Mucosa of stomach (tissue), 1 donor: ENCODE results near the gene SUGCT.

ENCODE experiments used
- H3K27me3 ChIP-seq: one replicate; pipeline ENCODE4 v1.7.0; 2013; ENCODE audit warnings: mild to moderate bottlenecking, low read length; ENCODE audit not compliant: control insufficient read depth, insufficient read depth
- H3K36me3 ChIP-seq: one replicate; pipeline ENCODE4 v1.7.0; 2013; ENCODE audit warnings: low read length; ENCODE audit not compliant: control insufficient read depth, insufficient read depth
- H3K4me1 ChIP-seq: one replicate; pipeline ENCODE4 v1.7.0; 2013; ENCODE audit warnings: mild to moderate bottlenecking, low read length; ENCODE audit not compliant: control insufficient read depth, insufficient read depth
- H3K4me3 ChIP-seq: one replicate; pipeline ENCODE4 v1.7.0; 2013; ENCODE audit warnings: low read length
- H3K9ac ChIP-seq: one replicate; pipeline ENCODE4 v1.7.0; 2013; ENCODE audit warnings: mild to moderate bottlenecking, low read length, moderate library complexity
- H3K9me3 ChIP-seq: one replicate; pipeline ENCODE4 v1.7.0; 2013; ENCODE audit warnings: mild to moderate bottlenecking, low read length, moderate library complexity; ENCODE audit not compliant: control insufficient read depth
- donor health status: Pancreatic carcinoma.

Gene SUGCT

GRCh38 chr7:40706829-40707228 lies 572.0 kb downstream of the SUGCT start:
- no peaks in the 10 kb centered on the region for H3K4me1 ChIP-seq
- H3K27me3 ChIP-seq, result no peaks in the 10 kb centered on the region
- H3K9ac ChIP-seq, result no peak overlapping the region
- no peak overlapping the region for H3K4me3 ChIP-seq
- H3K9me3 ChIP-seq, result no peaks in the 10 kb centered on the region
- no peaks in the 10 kb centered on the region for H3K36me3 ChIP-seq

- H3K27me3 ChIP-seq, result no peaks in the 10 kb centered on the region
- H3K4me1 ChIP-seq, result no peaks in the 10 kb centered on the region
- no peak overlapping the region for H3K4me3 ChIP-seq
- H3K9ac ChIP-seq, result no peak overlapping the region
- H3K36me3 ChIP-seq, result no peaks in the 10 kb centered on the region
- no peaks in the 10 kb centered on the region for H3K9me3 ChIP-seq
Observed at GRCh38 chr7:40709062-40709964, 574.5 kb downstream of the SUGCT start.

- Histone ChIP-seq H3K27me3 (no peaks in the 10 kb centered on the region), H3K36me3 (no peaks in the 10 kb centered on the region), H3K9me3 (no peaks in the 10 kb centered on the region), H3K4me1 (no peaks in the 10 kb centered on the region), H3K4me3 (no peak overlapping the region), H3K9ac (no peak overlapping the region)
Observed at GRCh38 chr7:40711706-40712105, 576.9 kb downstream of the SUGCT start.

GRCh38 chr7:40714363-40715052 lies 579.7 kb downstream of the SUGCT start:
- Histone ChIP-seq H3K4me3 (no peak overlapping the region), H3K36me3 (no peaks in the 10 kb centered on the region), H3K4me1 (no peaks in the 10 kb centered on the region), H3K9ac (no peak overlapping the region), H3K27me3 (no peaks in the 10 kb centered on the region), H3K9me3 (no peaks in the 10 kb centered on the region)

DNA sequence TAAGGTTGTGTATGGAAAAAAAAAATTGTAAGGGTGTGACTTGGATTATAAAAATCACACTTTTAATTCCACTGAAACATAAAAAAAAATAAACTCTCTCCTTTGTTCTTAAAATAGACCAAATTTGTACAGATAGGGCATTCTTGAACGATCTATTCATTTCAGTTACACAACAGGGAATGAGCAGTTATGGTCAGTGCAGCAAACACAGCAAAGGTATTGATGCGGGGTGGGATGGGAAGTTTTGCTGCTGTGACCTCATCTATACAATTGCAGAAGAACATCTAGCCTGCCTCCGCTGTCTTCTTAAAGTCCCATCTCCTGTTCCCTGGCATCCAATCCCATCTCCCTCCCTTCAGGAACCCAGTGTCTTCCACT lies 580.2 kb downstream of the SUGCT start:
- H3K4me3 ChIP-seq, result no peak overlapping the region
- no peak overlapping the region for H3K9ac ChIP-seq
- H3K36me3 ChIP-seq, result no peaks in the 10 kb centered on the region
- no peaks in the 10 kb centered on the region for H3K9me3 ChIP-seq
- H3K27me3 ChIP-seq, result no peaks in the 10 kb centered on the region
- H3K4me1 ChIP-seq, result no peaks in the 10 kb centered on the region

DNA sequence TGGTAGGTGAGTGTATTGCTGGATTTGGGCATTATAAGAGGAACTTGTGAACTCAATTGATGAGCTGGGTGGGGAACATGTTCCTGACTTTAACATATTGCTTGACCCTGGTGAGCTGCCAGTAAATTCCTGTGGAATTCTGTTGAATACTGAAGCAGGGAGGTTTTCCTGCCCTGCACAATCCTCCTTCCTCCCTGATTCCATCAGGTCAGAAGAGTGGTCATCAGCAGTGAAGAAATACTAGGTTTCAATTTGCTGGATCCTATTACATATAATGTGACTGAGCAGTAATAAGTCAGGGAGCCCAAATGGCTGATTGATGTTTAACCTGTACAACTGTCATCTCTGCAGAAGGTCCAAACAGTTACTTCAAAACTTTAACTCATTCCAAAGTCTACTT lies 581.2 kb downstream of the SUGCT start:
- no peaks in the 10 kb centered on the region for H3K36me3 ChIP-seq
- H3K4me1 ChIP-seq, result no peaks in the 10 kb centered on the region
- H3K9ac ChIP-seq, result no peak overlapping the region
- no peaks in the 10 kb centered on the region for H3K9me3 ChIP-seq
- no peaks in the 10 kb centered on the region for H3K27me3 ChIP-seq
- no peak overlapping the region for H3K4me3 ChIP-seq

- no peaks in the 10 kb centered on the region for H3K27me3 ChIP-seq
- H3K36me3 ChIP-seq, result no peaks in the 10 kb centered on the region
- no peak overlapping the region for H3K4me3 ChIP-seq
- H3K4me1 ChIP-seq, result no peaks in the 10 kb centered on the region
- no peak overlapping the region for H3K9ac ChIP-seq
- H3K9me3 ChIP-seq, result no peaks in the 10 kb centered on the region
Observed at GRCh38 chr7:40717242-40717641, 582.4 kb downstream of the SUGCT start.

GRCh38 chr7:40720416-40720815 lies 585.6 kb downstream of the SUGCT start:
- no peaks in the 10 kb centered on the region for H3K36me3 ChIP-seq
- no peak overlapping the region for H3K4me3 ChIP-seq
- no peaks in the 10 kb centered on the region for H3K27me3 ChIP-seq
- no peaks in the 10 kb centered on the region for H3K9me3 ChIP-seq
- H3K4me1 ChIP-seq, result no peaks in the 10 kb centered on the region
- no peak overlapping the region for H3K9ac ChIP-seq

- Histone ChIP-seq H3K4me3 (no peak overlapping the region), H3K27me3 (no peaks in the 10 kb centered on the region), H3K36me3 (no peaks in the 10 kb centered on the region), H3K4me1 (no peaks in the 10 kb centered on the region), H3K9ac (no peak overlapping the region), H3K9me3 (no peaks in the 10 kb centered on the region)
Observed at GRCh38 chr7:40721342-40721949, 586.6 kb downstream of the SUGCT start.

GRCh38 chr7:40722242-40722641 lies 587.4 kb downstream of the SUGCT start:
- H3K9ac ChIP-seq, result no peak overlapping the region
- H3K27me3 ChIP-seq, result no peaks in the 10 kb centered on the region
- H3K36me3 ChIP-seq, result no peaks in the 10 kb centered on the region
- H3K9me3 ChIP-seq, result no peaks in the 10 kb centered on the region
- no peaks in the 10 kb centered on the region for H3K4me1 ChIP-seq
- H3K4me3 ChIP-seq, result no peak overlapping the region

- H3K9ac ChIP-seq, result no peak overlapping the region
- H3K36me3 ChIP-seq, result no peaks in the 10 kb centered on the region
- no peaks in the 10 kb centered on the region for H3K9me3 ChIP-seq
- H3K4me3 ChIP-seq, result no peak overlapping the region
- H3K27me3 ChIP-seq, result no peaks in the 10 kb centered on the region
- H3K4me1 ChIP-seq, result no peaks in the 10 kb centered on the region
Observed at GRCh38 chr7:40723829-40724228, 589.0 kb downstream of the SUGCT start.

DNA sequence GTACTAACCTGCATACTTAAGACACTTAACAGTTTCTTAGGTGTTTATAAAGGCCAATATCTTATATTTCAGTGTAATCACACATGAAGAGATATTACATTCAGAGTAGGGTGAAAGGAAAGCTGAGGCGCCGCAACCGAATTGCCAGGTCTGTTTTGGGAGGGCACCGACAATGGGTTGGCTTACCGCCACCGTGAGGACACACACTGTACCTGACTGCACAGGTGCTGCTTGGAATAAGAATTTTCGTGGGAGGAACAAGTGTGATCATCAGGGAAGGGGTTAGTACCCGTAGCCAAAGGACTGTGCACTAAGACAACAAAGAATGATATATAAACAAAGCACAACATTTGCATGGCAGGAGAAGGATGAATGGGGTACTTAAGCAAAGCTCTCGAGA lies 591.8 kb downstream of the SUGCT start:
- Histone ChIP-seq H3K9me3 (no peaks in the 10 kb centered on the region), H3K27me3 (no peaks in the 10 kb centered on the region), H3K4me1 (no peaks in the 10 kb centered on the region)

More for the DNA sequence above, 591.8 kb downstream of the SUGCT start:
- Histone ChIP-seq H3K9ac (no peak overlapping the region), H3K4me3 (no peak overlapping the region), H3K36me3 (no peaks in the 10 kb centered on the region)
